ENCODE data around the gene MOK. TPM values are rescaled to one million over a fixed set of nuclear protein-coding genes. Genes with fewer than 3 reads are reported as not detected.

Gene MOK
- total RNA-seq, 2 donors from 2014 or later, result 4.8 to 6.9 TPM

GRCh38 chr14:102200690-102201352 is 104.1 kb downstream of the MOK start:
- Histone ChIP-seq H3K36me3 (no peaks in the 10 kb centered on the region), H3K27ac (no peak overlapping the region), H3K9me3 (no peaks in the 10 kb centered on the region), H3K27me3 (no peaks in the 10 kb centered on the region), H3K9ac (ENCODE audit: low read depth in 2 of 2, low read length in 2 of 2) (no peak overlapping the region), H3K4me1 (no peaks in the 10 kb centered on the region), H3K4me3 (no peak overlapping the region)
- intact Hi-C loops (cut with DNase I), result no loop called here
- no peak for TF ChIP-seq CTCF (IDR thresholded peaks at IDR 0.05)
- DNase-seq, result no peak

- Histone ChIP-seq H3K27me3 (no peaks in the 10 kb centered on the region), H3K4me1 (no peaks in the 10 kb centered on the region), H3K27ac (no peak overlapping the region), H3K36me3 (no peaks in the 10 kb centered on the region), H3K9me3 (no peaks in the 10 kb centered on the region), H3K4me3 (no peak overlapping the region), H3K9ac (ENCODE audit: low read depth in 2 of 2, low read length in 2 of 2) (no peak overlapping the region)
- no peak for TF ChIP-seq CTCF (IDR thresholded peaks at IDR 0.05)
- no peak for DNase-seq
- intact Hi-C loops (cut with DNase I), result no loop called here
Observed at GRCh38 chr14:102197317-102197853, 107.6 kb downstream of the MOK start.

- no peaks in the 10 kb centered on the region for H3K36me3 ChIP-seq
- H3K4me1 ChIP-seq, result no peaks in the 10 kb centered on the region
- no peak for TF ChIP-seq CTCF (IDR thresholded peaks at IDR 0.05)
- no peak overlapping the region for H3K9ac ChIP-seq (ENCODE audit: low read depth in 2 of 2, low read length in 2 of 2)
- no peak overlapping the region for H3K27ac ChIP-seq
- H3K27me3 ChIP-seq, result no peaks in the 10 kb centered on the region
- intact Hi-C loops (cut with DNase I), result no loop called here
- H3K4me3 ChIP-seq, result no peak overlapping the region
- no peaks in the 10 kb centered on the region for H3K9me3 ChIP-seq
- no peak for DNase-seq
Observed at GRCh38 chr14:102196902-102197230, 108.1 kb downstream of the MOK start.

GRCh38 chr14:102196039-102196901 is 108.7 kb downstream of the MOK start:
- H3K4me1 ChIP-seq, result no peaks in the 10 kb centered on the region
- no peak overlapping the region for H3K4me3 ChIP-seq
- no peak for DNase-seq
- intact Hi-C loops (cut with DNase I), result no loop called here
- H3K9me3 ChIP-seq, result no peaks in the 10 kb centered on the region
- no peak overlapping the region for H3K27ac ChIP-seq
- no peaks in the 10 kb centered on the region for H3K36me3 ChIP-seq
- H3K9ac ChIP-seq (ENCODE audit: low read depth in 2 of 2, low read length in 2 of 2), result no peak overlapping the region
- TF ChIP-seq CTCF (IDR thresholded peaks at IDR 0.05), result no peak
- H3K27me3 ChIP-seq, result no peaks in the 10 kb centered on the region

- intact Hi-C loops (cut with DNase I), result no loop called here
- H3K36me3 ChIP-seq, result no peaks in the 10 kb centered on the region
- no peaks in the 10 kb centered on the region for H3K9me3 ChIP-seq
Observed at GRCh38 chr14:102195446-102195845, 109.5 kb downstream of the MOK start.

More at GRCh38 chr14:102195446-102195845, 109.5 kb downstream of the MOK start:
- Histone ChIP-seq H3K9ac (ENCODE audit: low read depth in 2 of 2, low read length in 2 of 2) (no peak overlapping the region), H3K4me1 (no peaks in the 10 kb centered on the region), H3K4me3 (no peak overlapping the region), H3K27ac (no peak overlapping the region), H3K27me3 (no peaks in the 10 kb centered on the region)
- DNase-seq, result no peak
- no peak for TF ChIP-seq CTCF (IDR thresholded peaks at IDR 0.05)
